Liver (tissue), 9 donors: Measurements from ENCODE around the gene CDK11B. TPM values are rescaled to one million over a fixed set of nuclear protein-coding genes. Genes with fewer than 3 reads are reported as not detected.

Experiments
- DNase-seq: peaks from one replicate; pipeline ENCODE4 v3.0.0-alpha.2; 2017; ENCODE audit warnings: low spot score
- H3K27ac ChIP-seq, 2 donors: one replicate each; pipeline ENCODE4 v1.7.0; 2013; ENCODE audit warnings: inconsistent platforms in 2 of 2, low read length in 2 of 2, control low read depth in 1 of 2, low read depth in 1 of 2, mild to moderate bottlenecking in 1 of 2
- H3K27me3 ChIP-seq, 4 donors: one replicate each; pipeline versions ENCODE4 v1.6.1 to v1.7.0; 2013; ENCODE audit warnings: low read length in 3 of 4, inconsistent platforms in 1 of 4, mild to moderate bottlenecking in 1 of 4, moderate library complexity in 1 of 4; ENCODE audit not compliant: control insufficient read depth in 4 of 4, insufficient read depth in 4 of 4
- H3K36me3 ChIP-seq, 4 donors: one replicate each; pipeline versions ENCODE4 v1.6.1 to v1.7.0; 2013; ENCODE audit warnings: low read length in 3 of 4, mild to moderate bottlenecking in 3 of 4, low read depth in 1 of 4, moderate library complexity in 1 of 4; ENCODE audit not compliant: control insufficient read depth in 4 of 4, insufficient read depth in 3 of 4
- H3K4me1 ChIP-seq, 4 donors: one replicate each; pipeline versions ENCODE4 v1.6.1 to v1.7.0; 2013; ENCODE audit warnings: low read length in 3 of 4, mild to moderate bottlenecking in 3 of 4, moderate library complexity in 1 of 4; ENCODE audit not compliant: control insufficient read depth in 4 of 4, insufficient read depth in 4 of 4
- H3K4me3 ChIP-seq, 3 donors: one replicate each; pipeline versions ENCODE4 v1.6.1 to v1.7.0; 2013; ENCODE audit warnings: low read length in 3 of 3, control low read depth in 1 of 3, low read depth in 1 of 3, mild to moderate bottlenecking in 1 of 3
- H3K9ac ChIP-seq, 2 donors: one replicate each; pipeline ENCODE4 v1.7.0; 2013; ENCODE audit warnings: low read length in 2 of 2, mild to moderate bottlenecking in 2 of 2, moderate library complexity in 2 of 2, control low read depth in 1 of 2, low read depth in 1 of 2
- H3K9me3 ChIP-seq, 4 donors: one replicate each; pipeline versions ENCODE4 v1.6.1 to v1.7.0; 2013; ENCODE audit warnings: low read length in 3 of 4; ENCODE audit not compliant: control insufficient read depth in 4 of 4
- EGR1 ChIP-seq, 2 donors: IDR thresholded peaks; 2 replicates each; pipeline ENCODE4 v1.6.1; 2016 to 2018; ENCODE audit warnings: antibody characterized with exemption in 2 of 2, low read depth in 2 of 2
- FOXA1 ChIP-seq: IDR thresholded peaks from 2 replicates; pipeline ENCODE4 v1.6.1; 2016; ENCODE audit warnings: antibody characterized with exemption
- FOXA2 ChIP-seq: IDR thresholded peaks from 2 replicates; pipeline ENCODE4 v1.6.1; 2016; ENCODE audit warnings: antibody characterized with exemption
- HNF4G ChIP-seq: IDR thresholded peaks from 2 replicates; pipeline ENCODE4 v1.6.1; 2016; ENCODE audit warnings: antibody characterized with exemption
- JUND ChIP-seq, 2 donors: IDR thresholded peaks; 2 replicates each; pipeline ENCODE4 v1.6.1; 2016; ENCODE audit warnings: antibody characterized with exemption in 2 of 2
- MAX ChIP-seq: IDR thresholded peaks from 2 replicates; pipeline ENCODE4 v1.6.1; 2016; ENCODE audit warnings: antibody characterized with exemption
- NR2F2 ChIP-seq: IDR thresholded peaks from 2 replicates; pipeline ENCODE4 v1.6.1; 2016; ENCODE audit warnings: antibody characterized with exemption
- REST ChIP-seq: IDR thresholded peaks from 2 replicates; pipeline ENCODE4 v1.6.1; 2016; ENCODE audit warnings: antibody characterized with exemption, mild to moderate bottlenecking
- SP1 ChIP-seq: IDR thresholded peaks from 2 replicates; pipeline ENCODE4 v1.6.1; 2018; ENCODE audit warnings: antibody characterized with exemption, mild to moderate bottlenecking
- YY1 ChIP-seq: IDR thresholded peaks from 2 replicates; pipeline ENCODE4 v1.6.1; 2016; ENCODE audit warnings: antibody characterized with exemption, mild to moderate bottlenecking
- WGBS: extraction: QIAGEN DNeasy Blood & Tissue Kit; methylation state at CpG from one replicate; pipeline ENCODE4 v1.1.7; 2013; 5-methylcytosine and 5-hydroxymethylcytosine counted together
- polyA plus RNA-seq, 2 donors: library from polyadenylated mRNA; stranded (reverse) in 1 of 2; unstranded in 1 of 2; fragments of 200-250 nt in 1 of 2; fragments of >200 nt in 1 of 2; fragmentation: Nextera tagmentation in 1 of 2; extraction: Ambion mirVana in 1 of 2; gene quantifications; one replicate each; pipeline versions ENCODE4 v1.2.1 to v1.2.3, GENCODE V29; 2013 to 2015
- total RNA-seq, 2 donors: library from RNA; depleted of rRNA; stranded (reverse); fragments of >200 nt; gene quantifications; one replicate each; pipeline ENCODE4 v1.2.3, GENCODE V29; 2014
- TF ChIP-seq, protein P1 (sequence below): IDR thresholded peaks from 2 replicates; pipeline ENCODE4 v1.6.1; 2016; ENCODE audit warnings: antibody characterized with exemption
- TF ChIP-seq, protein P2 (sequence below): IDR thresholded peaks from 2 replicates; pipeline ENCODE4 v1.6.1; 2016; ENCODE audit warnings: antibody characterized with exemption
- TF ChIP-seq, protein P3 (sequence below): fragments of 150-350 bp; IDR thresholded peaks from 2 replicates; pipeline ENCODE4 v1.5.1; 2017; ENCODE audit warnings: improper control_type of control experiment, low read depth, low read length; ENCODE audit not compliant: missing input control
- donor health status: healthy.
- donor health status: healthy.
- donor health status: healthy.
- donor health status: healthy.
- donor health status: healthy.

The CDK11B gene
- total and polyA plus RNA-seq, 4 donors: 5.1 to 12.2 (median 7.4) TPM

DNA sequence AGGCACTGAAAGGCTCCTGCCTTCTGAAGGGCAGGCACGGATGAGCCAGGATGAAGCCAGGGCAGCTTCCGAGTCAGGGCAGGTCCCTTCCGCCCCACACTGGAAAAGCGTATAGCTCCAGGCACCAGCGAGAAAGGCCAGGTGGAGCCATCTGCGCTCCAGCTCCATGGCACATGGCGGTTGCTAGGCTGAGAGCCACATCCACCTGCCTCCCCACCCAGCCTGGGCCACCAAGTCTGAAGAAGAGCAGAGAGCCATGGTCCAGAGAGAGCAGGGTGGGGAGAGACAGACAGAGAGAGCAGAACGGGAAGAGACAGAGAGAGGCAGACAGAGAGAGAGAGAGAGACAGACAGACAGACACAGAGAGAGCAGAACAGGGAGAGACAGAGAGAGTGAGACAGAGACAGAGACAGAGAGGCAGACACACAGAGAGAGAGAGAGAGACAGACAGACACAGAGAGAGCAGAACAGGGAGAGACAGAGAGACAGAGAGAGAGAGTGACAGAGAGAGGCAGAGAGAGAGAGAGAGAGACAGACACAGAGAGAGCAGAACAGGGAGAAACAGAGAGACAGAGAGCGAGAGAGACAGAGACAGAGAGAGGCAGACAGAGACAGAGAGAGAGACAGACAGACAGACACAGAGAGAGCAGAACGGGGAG is 64.1 kb downstream of the CDK11B start:
- H3K9ac ChIP-seq: no peak overlapping the region
- TF ChIP-seq, protein P1, sequence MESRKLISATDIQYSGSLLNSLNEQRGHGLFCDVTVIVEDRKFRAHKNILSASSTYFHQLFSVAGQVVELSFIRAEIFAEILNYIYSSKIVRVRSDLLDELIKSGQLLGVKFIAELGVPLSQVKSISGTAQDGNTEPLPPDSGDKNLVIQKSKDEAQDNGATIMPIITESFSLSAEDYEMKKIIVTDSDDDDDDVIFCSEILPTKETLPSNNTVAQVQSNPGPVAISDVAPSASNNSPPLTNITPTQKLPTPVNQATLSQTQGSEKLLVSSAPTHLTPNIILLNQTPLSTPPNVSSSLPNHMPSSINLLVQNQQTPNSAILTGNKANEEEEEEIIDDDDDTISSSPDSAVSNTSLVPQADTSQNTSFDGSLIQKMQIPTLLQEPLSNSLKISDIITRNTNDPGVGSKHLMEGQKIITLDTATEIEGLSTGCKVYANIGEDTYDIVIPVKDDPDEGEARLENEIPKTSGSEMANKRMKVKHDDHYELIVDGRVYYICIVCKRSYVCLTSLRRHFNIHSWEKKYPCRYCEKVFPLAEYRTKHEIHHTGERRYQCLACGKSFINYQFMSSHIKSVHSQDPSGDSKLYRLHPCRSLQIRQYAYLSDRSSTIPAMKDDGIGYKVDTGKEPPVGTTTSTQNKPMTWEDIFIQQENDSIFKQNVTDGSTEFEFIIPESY: no peak
- TF ChIP-seq HNF4G (no peak), JUND (IDR thresholded peaks at IDR 0.05) (no peak)
- TF ChIP-seq, protein P2, sequence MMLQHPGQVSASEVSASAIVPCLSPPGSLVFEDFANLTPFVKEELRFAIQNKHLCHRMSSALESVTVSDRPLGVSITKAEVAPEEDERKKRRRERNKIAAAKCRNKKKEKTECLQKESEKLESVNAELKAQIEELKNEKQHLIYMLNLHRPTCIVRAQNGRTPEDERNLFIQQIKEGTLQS: no peak
- H3K9me3 ChIP-seq: no peaks in the 10 kb centered on the region
- peaks cover 0 to 14% (median 7%) of the 10 kb centered on the region in 4 donors for H3K4me1 ChIP-seq
- no peak for DNase-seq
- WGBS: 64% methylated on average over 10 of the region's 10 CpGs
- no peak overlapping the region for H3K27ac ChIP-seq
- H3K36me3 ChIP-seq: no peaks in the 10 kb centered on the region
- H3K27me3 ChIP-seq: peaks cover 0 to 7% (median 2%) of the 10 kb centered on the region in 4 donors
- no peak overlapping the region for H3K4me3 ChIP-seq

DNA sequence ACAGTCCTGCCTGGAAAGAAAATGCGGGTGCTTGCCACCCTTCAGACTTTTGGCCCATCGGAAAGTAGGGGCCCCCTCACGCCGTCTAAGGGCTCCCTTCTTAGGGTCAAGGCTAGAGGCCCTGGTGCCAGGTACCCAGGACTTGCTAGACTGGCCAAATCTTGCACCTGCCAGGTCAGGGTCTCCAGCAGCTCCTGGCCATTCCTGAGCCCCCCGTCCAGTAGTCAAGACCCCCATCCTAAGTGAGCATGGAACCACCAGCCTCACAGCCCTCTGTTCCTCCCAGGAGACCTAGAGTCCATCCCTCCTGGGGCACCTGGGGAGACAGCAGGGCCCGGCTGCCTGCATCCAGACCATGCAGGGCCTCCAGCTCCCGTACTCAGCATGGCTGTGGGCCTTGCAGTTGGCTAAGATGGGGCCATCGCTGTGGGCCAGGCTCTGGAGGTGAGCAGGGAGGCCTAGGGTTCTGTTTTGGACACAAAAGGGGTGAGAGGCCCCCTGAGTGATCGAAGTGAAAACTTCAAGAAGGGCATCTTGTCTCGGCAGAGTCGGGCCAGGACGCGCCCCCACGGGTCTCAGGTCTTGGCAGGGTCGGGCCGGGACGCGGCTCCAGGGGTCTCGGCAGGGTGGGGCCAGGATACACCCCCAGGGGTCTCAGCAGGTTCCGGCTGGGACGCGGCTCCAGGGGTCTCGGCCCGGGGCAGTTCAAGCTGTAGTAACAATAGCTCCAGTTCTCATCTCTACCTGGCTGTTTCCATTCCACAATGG is 64.8 kb downstream of the CDK11B start:
- Histone ChIP-seq H3K36me3 (no peaks in the 10 kb centered on the region), H3K4me3 (no peak overlapping the region), H3K9me3 (no peaks in the 10 kb centered on the region), H3K27ac (no peak overlapping the region), H3K27me3 (peaks cover 0 to 7% (median 2%) of the 10 kb centered on the region in 4 donors), H3K4me1 (peaks cover 0 to 7% (median 3%) of the 10 kb centered on the region in 4 donors), H3K9ac (no peak overlapping the region)
- 82% methylated on average over 24 of the region's 24 CpGs for WGBS
- DNase-seq: no peak
- TF ChIP-seq NR2F2 (no peak), FOXA1 (no peak), SP1 (no peak)
- TF ChIP-seq, protein P1: no peak

- WGBS: 90% methylated on average over 13 of the region's 13 CpGs
- Histone ChIP-seq H3K4me1 (no peaks in the 10 kb centered on the region), H3K36me3 (no peaks in the 10 kb centered on the region), H3K27me3 (no peaks in the 10 kb centered on the region), H3K4me3 (no peak overlapping the region), H3K9me3 (no peaks in the 10 kb centered on the region), H3K9ac (no peak overlapping the region), H3K27ac (no peak overlapping the region)
- no peak for DNase-seq
- TF ChIP-seq FOXA2 (no peak), REST (no peak), MAX (no peak), NR2F2 (no peak), EGR1 (IDR thresholded peaks at IDR 0.05; ENCODE audit: low read depth in 2 of 2) (no peak), YY1 (no peak)
- TF ChIP-seq, protein P3, sequence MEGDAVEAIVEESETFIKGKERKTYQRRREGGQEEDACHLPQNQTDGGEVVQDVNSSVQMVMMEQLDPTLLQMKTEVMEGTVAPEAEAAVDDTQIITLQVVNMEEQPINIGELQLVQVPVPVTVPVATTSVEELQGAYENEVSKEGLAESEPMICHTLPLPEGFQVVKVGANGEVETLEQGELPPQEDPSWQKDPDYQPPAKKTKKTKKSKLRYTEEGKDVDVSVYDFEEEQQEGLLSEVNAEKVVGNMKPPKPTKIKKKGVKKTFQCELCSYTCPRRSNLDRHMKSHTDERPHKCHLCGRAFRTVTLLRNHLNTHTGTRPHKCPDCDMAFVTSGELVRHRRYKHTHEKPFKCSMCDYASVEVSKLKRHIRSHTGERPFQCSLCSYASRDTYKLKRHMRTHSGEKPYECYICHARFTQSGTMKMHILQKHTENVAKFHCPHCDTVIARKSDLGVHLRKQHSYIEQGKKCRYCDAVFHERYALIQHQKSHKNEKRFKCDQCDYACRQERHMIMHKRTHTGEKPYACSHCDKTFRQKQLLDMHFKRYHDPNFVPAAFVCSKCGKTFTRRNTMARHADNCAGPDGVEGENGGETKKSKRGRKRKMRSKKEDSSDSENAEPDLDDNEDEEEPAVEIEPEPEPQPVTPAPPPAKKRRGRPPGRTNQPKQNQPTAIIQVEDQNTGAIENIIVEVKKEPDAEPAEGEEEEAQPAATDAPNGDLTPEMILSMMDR: no peak
- TF ChIP-seq, protein P1: no peak
Measured at GRCh38 chr1:1591452-1591851, 67.4 kb downstream of the CDK11B start.
